ENCODE results near the gene ERCC6L2.

Gene ERCC6L2

DNA sequence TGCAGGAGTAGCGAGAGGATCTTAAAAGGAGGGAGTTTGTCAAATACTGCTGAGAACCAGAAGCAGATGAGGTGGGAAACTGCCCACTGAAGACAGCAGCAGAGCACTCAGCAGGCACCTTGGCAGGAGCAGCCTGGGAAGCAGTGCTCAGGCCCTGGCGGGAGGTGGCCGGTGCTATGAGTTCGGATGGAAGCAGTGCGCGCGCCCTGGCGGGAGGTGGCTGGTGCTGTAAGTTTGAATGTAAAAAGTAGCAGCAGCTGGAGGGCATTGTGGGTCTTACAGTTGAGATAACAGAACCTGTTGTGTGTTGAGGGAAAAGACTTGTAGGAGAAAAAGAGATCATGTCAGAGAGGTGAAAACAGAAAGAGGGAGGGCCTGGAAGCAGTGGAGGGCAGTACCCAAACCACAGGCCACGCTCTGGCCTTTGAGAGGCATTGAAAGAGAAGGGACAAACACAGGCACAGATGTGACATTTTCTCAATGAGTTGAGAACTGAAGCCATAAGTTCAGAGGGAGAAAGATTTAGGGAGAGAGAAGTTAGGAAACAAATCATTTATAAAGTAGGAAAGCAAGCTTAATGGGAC, 130.9 kb downstream of the ERCC6L2 start:
- DNase-seq (ENCODE audit: low read depth), result no peak
- no peak overlapping the region for H3K4me3 ChIP-seq (ENCODE audit: low read length)
- TF ChIP-seq, protein P1, sequence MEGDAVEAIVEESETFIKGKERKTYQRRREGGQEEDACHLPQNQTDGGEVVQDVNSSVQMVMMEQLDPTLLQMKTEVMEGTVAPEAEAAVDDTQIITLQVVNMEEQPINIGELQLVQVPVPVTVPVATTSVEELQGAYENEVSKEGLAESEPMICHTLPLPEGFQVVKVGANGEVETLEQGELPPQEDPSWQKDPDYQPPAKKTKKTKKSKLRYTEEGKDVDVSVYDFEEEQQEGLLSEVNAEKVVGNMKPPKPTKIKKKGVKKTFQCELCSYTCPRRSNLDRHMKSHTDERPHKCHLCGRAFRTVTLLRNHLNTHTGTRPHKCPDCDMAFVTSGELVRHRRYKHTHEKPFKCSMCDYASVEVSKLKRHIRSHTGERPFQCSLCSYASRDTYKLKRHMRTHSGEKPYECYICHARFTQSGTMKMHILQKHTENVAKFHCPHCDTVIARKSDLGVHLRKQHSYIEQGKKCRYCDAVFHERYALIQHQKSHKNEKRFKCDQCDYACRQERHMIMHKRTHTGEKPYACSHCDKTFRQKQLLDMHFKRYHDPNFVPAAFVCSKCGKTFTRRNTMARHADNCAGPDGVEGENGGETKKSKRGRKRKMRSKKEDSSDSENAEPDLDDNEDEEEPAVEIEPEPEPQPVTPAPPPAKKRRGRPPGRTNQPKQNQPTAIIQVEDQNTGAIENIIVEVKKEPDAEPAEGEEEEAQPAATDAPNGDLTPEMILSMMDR (conservative IDR thresholded peaks at IDR 0.05; ENCODE audit: low read length), result no peak

DNA sequence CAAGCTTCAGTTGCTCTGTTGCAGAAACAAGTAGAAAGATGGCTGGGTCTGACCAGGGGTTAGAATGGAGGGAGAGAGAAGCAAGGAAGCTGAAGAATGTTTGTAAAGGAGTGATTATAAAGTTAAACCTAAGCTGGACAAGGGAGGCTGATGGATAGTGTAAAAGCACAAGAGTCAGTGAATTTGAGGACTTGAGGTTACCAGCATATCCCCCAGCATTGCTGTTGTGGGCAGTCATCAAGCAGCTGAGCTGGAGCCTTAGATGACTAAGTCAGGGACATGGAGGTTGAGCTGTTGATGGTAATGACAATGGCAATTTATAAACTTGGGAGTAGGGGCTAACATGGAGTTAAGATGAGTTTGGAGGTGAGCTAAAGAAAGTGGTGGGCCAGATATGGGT, 131.5 kb downstream of the ERCC6L2 start:
- no peak overlapping the region for H3K4me3 ChIP-seq (ENCODE audit: low read length)
- TF ChIP-seq, protein P1 (conservative IDR thresholded peaks at IDR 0.05; ENCODE audit: low read length), result no peak
- peak; percentile 30 for DNase-seq (ENCODE audit: low read depth)

GRCh38 chr9:96008502-96009222, 133.2 kb downstream of the ERCC6L2 start:
- DNase-seq (ENCODE audit: low read depth), result no peak
- H3K4me3 ChIP-seq (ENCODE audit: low read length), result no peak overlapping the region
- TF ChIP-seq, protein P1 (conservative IDR thresholded peaks at IDR 0.05; ENCODE audit: low read length), result no peak

DNA sequence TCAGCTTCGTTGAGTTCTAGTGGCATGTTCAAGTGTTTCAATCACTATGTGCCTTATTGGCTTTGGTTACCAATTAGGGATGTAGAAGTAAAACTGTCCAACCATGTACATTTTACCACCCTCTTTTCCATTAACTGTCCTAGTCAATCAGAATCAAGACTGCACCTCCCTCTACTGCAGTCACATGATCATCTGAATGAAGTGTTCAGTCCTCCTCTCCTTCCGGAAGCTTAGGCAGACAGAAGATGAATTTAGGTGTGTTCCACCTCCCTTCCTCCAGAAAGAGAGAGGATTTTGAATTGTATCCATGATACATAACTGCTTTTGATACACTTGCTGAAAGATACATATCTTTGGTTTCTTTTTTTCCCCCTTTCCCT, 133.7 kb downstream of the ERCC6L2 start:
- TF ChIP-seq, protein P1 (conservative IDR thresholded peaks at IDR 0.05; ENCODE audit: low read length), result no peak
- no peak overlapping the region for H3K4me3 ChIP-seq (ENCODE audit: low read length)
- no peak for DNase-seq (ENCODE audit: low read depth)

GRCh38 chr9:96009690-96010472, 134.4 kb downstream of the ERCC6L2 start:
- TF ChIP-seq, protein P1 (conservative IDR thresholded peaks at IDR 0.05; ENCODE audit: low read length), result no peak
- no peak overlapping the region for H3K4me3 ChIP-seq (ENCODE audit: low read length)
- no peak for DNase-seq (ENCODE audit: low read depth)

- TF ChIP-seq, protein P1 (conservative IDR thresholded peaks at IDR 0.05; ENCODE audit: low read length), result no peak
- no peak for DNase-seq (ENCODE audit: low read depth)
- H3K4me3 ChIP-seq (ENCODE audit: low read length), result no peak overlapping the region
These were observed 138.6 kb downstream of the ERCC6L2 start for GRCh38 chr9:96014078-96014477.

Measured in AG10803 (cell line).